Activated T-helper 1 cell treated with anti-CD3 and anti-CD28 coated beads, Interleukin-2, amount 50 U/mL, for 16 hours (primary cell): ENCODE measurements around the gene UPF1.

Source experiments
- DNase-seq, 2 donors: peaks; one replicate each; pipeline ENCODE4 v3.0.0-alpha.2; 2020; ENCODE audit warnings: low read depth in 1 of 2, low spot score in 1 of 2

The UPF1 gene

DNA sequence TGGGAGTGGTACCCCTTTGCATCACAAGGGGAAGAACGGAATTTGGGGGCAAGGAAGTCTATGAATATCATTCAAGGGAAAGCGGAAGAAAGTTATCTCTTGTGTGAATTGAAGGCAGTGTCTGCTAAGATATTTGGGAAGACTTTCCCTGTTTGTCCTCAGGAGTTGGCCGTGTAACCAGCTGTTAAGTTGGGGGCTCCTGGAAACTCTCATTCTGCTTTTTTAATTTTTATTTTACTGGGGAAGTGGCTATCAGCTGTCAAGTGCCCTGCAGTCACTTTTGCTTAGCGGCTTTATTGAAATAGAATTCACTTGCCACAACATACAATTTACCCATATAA is 2.9 kb downstream of the UPF1 start:
- no peak for DNase-seq

- DNase-seq: no peak
Observed at GRCh38 chr19:18839465-18840287, 7.9 kb downstream of the UPF1 start.

DNA sequence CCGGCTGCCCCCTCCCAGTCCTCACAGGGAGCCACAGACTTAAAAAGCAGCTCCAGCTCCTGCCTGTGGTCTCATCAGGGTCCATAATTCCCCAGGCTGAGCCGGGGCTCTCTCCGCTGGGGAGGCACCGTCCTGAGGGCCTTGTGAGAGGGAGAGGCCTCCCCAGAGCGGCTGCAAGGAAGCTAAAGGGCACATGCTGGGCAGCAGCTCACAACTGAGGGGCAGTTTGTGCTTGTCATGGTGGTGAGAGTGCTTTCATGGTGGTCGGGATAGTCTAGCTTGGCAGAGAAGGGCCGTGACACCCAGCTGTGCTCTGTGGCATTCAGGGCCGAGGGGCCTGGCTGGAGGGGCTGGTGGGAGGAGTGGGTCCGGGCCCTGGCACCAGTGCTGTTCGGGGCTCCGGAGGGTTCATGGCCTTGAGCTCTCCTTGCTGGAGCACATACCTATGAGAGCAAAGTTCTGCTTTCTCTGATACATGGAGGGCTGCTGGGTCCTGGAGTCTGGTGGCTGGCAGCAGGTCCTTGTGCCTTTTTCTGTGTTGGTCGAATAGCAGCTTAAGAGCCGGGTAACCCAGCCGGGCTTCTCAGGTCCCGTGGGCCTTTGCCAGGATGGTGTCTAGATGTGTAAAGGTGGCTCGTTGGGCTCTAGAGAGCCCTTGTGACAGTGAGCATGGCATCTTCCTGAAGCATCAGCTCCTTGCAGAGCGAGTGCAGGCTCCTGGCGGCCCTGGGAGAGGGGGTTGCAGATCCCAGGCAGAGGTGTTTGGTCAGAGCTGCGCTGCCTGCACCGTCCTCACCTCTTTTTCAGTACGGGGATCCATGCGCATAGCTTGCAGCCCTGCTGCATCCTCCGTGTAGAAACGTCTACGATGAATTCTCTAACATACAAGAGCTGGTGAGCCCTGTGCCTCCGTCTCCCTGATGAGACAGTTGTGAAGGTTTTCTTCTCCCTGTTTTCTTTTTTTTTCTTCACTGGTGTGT is 8.8 kb downstream of the UPF1 start:
- no peak for DNase-seq

DNA sequence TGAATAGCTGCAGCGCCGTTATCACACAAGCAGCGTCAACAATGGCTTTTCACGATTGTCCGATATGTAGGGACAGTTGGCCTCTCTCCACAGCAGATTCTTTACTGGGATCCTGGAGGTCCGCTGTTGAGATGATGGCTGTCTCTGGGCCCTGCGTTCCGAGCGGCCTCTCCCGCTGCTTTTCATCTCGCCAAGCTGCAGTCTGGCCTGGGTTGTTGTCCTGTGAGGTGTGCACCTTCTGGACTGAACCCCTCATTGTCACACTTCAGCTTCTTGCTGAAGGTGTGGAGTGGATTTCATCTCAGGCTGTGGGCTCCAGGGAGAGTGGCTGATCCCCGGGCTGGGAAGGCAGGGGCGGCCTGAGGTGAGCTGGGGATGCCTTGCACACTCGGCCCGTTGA is 9.6 kb downstream of the UPF1 start:
- DNase-seq: no peak

DNA sequence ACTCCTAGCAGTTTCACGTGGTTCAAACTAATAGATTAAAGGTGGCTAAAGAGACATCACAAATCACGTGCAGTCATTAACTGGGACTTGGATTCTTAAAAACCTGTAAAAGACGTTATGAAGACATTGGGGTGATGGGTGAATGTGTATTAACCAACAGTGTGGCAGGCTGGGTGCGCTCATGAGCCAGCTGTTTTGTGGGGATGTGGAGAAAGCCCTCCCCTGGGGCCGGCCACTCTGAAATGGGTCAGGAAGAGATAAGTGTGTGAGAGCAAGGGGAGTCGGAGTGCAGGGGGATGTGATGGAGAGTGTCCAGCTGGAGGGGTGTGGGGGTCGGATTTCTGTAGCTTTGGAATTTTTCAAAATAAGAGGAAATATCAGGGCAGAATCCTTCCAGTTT is 10.4 kb downstream of the UPF1 start:
- no peak for DNase-seq

DNA sequence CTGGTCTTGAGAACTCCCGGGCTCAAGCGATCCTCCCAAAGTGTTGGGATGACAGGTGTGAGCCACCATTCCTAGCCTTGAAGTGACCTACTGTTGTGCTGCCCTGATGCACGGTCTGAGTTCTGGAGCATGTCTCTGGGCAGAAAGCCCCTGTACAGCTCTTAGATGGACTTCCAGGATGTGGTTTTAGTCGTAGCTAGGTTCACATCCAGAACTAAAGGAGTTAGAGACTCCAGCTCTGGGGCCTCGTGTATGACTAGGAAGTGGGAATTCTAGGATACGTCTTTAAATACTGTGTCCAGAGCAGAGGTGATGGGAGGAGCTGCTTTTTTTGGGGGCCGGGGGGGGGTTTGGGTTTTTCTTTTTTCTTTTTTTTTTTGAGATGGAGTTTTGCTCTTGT is 12.2 kb downstream of the UPF1 start:
- DNase-seq: no peak

DNA sequence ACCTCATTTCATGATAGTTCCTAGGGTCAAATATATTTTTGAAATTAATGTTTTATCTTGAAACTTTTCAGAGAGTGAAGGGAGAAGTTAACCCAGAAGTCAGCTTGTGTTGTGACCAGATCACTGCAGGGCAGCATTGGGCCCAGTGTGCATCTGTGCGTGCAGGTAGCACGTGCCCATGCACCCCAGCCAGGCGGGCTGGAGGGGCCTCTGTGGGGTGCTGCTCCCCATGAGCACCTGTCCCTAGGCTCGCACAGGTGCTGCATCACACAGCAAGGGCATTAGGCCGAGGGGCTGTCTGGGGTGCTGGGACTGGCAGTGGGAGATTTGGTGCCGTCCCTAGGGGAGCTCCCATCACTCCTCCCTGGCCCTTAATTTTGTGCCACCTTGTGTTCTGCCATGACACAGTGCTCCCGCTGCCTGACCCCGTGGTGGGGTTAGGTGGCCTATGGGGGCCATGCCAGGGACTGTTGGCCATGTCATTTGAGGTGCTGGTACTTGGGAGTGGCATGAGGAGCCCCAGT is 13.1 kb downstream of the UPF1 start:
- DNase-seq: no peak

GRCh38 chr19:18845961-18846360 is 14.2 kb downstream of the UPF1 start:
- no peak for DNase-seq

DNA sequence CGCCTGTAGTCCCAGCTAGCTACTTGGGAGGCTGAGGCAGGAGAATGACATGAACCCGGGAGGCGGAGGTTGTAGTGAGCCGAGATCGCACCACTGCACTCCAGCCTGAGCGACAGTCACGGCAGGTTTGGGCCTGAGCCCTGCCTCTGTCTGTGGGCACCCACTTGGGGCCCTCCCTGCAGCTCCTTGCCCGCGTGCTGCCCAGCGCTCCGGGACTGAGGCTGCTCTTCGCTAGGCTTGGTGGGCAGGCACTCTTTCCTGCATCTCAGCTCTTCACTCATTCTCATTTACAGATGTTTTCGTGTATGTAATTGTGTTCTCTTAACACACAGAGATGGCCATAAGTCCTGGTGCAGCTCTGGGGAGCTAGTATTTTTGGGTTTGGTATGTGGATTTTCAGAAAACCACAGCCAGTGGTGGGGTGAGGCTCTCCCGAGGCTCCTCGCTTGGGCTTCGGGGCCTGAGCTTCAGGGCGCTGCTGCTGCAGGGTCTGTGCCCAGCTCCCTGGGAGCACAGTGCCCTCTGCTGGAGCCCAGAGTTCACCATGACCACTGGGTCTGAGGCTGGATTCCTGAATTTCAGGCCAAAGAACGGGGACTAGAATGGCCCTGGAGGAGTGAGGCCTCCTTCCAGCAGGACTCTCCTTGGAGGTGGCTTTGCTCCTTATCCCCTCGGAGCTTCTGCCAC is 15.2 kb downstream of the UPF1 start:
- peak; percentile 34 to 41 for DNase-seq

DNA sequence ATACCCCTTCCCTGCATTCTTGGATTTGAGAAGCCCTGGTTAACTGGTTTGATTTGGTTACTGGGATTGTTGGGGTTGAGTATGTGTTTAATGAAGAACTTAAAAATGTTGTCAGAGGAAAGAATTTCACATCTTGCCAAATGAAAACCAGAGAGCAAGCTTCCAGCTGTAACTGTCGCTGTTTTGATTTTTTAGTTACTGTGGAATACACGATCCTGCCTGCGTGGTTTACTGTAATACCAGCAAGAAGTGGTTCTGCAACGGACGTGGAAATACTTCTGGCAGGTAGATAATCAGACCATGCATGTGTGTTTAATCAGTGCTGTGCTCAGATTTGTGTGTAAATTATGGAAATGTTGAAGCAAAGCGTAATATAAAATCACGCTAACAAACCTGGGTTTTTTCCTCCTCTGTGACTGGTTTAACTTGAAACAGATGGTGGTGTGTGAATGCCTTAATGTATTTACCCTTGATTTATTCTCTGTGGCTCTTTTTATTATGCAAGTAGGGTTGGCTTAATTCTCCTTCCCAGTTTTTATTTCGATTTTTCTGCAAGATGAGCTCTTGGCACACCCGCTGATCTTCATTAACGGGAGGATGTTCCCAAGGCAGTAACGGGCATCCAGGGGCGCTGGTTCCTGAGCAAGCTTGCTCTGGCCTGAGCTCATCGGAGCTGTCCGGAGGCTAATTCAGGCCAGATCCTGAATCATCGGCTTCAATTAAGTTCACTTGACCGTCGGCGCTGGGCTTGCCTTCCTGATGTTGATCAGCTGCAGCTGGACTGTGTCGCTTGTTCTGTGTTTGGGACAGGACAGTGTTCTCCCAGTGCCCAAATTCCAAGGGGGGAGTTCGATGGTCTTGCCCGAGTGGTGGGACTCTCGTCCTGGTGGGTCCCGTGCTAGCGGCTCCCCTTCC is 16.0 kb downstream of the UPF1 start:
- no peak for DNase-seq

DNA sequence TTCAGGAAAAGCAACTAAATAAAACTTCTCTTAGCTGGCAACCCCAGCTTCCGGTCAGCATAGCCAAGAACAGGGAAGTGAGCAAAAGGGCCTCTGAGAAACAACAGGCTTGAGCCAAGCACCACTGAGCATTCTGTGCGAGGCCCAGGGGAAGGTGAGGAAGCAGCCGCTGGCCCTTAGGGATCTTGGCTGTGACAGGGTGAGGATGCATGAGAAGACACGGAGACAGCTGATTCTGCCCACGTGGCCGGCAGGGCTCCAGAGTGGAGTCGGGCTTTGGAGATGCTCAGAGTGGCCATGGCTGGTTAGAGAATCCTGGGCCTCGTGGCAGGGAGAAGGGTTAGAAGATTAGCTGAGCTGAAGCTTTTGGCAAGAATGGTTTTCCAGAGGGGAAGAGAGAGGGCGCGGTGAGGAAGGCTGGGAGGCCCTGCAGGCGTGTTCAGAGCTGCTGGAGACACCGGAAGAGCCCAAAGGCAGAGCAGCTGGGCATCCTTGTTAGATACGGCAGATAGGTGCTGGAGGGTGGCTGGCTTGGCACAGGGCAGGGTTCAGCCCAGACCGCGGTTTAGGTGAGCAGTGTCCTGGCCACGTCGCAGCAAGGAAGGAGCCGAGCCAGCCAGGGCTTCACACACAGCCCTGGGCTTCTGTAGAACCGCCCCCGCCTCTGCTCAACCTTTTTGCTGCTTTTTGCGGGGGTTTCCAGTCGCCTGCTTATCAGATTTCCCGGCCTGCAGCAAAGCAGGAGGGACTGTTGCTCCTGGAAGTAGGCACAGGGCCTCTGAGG is 17.3 kb downstream of the UPF1 start:
- no peak for DNase-seq

DNA sequence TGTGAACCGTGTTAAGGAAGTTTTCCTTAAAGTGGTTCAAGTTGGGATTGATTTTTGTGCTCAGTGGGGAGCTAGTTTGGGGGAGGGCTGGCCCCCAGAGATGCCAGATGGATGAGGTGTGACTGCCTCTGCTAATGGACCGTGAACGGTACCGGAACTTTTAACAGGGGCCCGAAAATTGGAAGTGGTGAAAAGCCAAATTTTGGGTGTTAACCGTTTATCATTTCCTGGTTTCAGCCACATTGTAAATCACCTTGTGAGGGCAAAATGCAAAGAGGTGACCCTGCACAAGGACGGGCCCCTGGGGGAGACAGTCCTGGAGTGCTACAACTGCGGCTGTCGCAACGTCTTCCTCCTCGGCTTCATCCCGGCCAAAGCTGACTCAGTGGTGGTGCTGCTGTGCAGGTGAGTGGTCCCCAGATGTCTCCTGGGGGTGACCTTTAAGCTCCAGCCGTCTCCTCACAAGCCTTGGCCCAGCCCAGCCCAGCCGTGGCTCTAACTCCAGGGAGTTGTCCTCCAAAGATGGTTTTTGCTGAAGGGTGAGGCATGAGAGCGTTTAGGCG is 18.2 kb downstream of the UPF1 start:
- no peak for DNase-seq

DNA sequence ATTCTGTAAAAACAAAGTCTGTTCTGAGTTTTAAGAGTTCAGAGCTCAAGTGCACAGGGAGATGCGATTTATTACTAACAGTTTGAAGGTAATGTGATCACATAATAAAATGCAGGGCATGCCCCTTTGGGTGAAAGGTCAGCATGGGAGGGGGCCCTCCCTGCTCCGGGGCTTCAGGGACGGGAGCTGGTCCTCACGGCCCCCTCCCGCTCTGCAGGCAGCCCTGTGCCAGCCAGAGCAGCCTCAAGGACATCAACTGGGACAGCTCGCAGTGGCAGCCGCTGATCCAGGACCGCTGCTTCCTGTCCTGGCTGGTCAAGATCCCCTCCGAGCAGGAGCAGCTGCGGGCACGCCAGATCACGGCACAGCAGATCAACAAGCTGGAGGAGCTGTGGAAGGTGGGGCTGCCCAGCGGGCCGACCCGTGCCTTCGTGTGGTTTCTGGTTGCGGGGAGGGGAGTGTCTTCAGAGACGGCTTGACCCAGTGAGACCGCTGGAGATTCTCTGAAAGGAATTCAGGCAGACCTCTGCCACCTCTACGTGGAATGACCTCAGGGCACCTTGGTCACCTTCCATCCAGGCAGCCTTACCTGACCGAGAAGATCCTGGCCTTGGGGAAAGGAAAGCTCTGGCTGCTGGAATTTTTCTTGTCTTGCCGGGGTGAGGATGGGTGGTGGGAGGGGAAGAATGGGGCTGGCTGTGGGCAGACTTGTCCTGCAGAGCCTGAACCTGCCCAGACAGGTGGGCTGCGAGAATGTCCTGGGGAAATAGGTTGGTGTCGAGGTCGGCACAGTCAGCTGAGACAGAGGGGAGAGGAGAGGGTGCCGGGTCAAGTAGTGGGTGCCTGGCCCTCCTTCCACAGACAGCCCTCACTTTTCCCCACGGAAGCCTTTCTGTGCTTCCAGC is 19.0 kb downstream of the UPF1 start:
- DNase-seq: no peak

DNA sequence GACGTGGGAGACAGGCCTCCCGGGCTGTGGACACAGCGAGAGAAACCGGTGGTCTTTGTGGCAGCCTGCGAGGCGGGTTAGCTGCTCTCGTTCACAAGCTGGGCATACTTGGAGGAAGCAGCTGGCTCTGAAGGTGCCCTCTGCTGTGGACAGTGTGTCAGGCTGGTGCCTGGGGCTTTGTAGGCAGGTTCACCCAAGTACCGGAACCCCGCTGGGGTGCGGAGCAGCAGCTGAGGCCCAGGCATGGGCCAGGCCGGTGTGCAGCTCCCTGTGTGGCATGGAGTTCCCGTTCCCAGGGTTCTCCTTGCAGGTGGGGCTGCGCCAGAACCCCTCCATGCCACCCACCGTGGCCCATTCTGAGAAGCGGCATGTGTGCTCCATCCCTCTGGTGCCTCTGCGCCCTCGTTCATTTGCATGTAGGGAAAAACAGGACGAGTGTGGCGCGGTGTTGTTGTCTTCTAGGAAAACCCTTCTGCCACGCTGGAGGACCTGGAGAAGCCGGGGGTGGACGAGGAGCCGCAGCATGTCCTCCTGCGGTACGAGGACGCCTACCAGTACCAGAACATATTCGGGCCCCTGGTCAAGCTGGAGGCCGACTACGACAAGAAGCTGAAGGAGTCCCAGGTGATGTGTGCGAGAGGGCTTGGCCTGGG is 20.0 kb downstream of the UPF1 start:
- DNase-seq: no peak

DNA sequence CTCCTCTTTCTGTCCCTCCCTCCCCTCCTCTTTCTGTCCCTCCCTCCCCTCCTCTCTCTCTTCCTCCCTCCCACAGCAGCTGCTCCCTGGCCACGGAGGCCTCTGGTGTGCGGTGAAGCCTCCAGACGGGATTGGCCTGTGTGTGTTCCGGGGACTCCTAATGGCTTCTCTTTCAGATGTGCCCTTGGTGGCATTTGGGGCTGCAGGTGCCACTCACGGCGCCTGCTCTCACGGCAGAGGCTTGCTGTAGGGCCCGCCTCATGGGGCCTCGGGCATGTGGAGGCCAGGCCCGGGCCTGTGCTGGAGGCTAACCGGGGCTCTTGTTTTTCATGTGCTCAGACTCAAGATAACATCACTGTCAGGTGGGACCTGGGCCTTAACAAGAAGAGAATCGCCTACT is 20.9 kb downstream of the UPF1 start:
- no peak for DNase-seq

DNA sequence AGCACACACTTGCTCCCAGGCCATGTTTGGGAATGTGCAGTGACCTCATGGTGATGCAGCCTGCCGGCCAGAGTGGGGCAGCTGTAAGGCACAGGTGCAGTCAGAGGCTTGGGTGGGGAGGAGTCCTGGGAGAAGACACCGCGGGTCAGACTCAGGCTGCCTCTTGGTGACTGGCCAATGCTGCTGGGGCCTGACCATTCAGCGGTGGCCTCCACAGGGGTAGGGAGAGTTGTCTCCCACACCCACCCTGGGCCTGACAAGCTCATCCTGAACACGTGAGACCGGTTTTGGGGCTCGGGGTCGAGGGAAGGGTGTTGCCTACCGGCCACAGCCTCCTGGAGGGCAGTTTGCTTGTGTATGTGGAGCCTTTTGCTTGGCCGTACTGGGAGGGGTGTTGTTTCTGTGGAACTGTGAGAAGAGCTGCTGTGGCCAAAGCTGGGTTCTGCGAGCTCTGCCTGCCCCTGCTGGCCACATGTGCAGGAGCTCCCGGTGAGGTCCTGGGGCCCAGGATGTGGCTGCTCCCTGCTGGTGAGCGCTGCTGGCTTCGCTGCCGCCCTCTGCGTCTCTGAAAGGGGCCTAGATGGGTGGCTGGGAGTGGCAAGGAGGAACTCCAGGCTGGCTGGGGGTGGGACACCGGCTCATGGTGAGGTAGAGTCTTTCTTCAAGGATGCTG is 22.1 kb downstream of the UPF1 start:
- no peak for DNase-seq

DNA sequence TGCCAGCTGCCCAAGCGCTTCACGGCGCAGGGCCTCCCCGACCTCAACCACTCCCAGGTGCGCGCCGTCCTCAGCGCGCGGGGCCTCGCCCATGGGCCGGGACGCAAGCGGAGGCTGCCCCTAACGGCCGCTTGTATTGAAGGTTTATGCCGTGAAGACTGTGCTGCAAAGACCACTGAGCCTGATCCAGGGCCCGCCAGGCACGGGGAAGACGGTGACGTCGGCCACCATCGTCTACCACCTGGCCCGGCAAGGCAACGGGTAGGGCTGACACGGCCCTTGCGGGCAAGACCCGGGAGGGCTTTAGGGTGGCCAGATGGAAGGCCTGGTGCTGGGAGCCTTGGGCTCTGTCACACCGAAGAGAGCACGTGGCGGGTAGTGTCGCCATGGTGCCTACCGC is 23.2 kb downstream of the UPF1 start:
- DNase-seq: no peak
